Testis (tissue), 3 donors: ENCODE data around the gene ENAH. TPM values are rescaled to one million over a fixed set of nuclear protein-coding genes. Genes with fewer than 3 reads are reported as not detected.
"Not testable (repeated sequence)": the region's sequence is repeated elsewhere in the genome, so short reads cannot be mapped to it uniquely, and the experiment has no call there.

Source experiments
- DNase-seq: peaks from one replicate; pipeline ENCODE4 v3.0.0-alpha.2; 2019
- H3K27ac ChIP-seq, 2 donors: fragments of 200-600 bp; sonication (generic); one replicate each; pipeline ENCODE4 v1.5.1; 2019
- H3K27me3 ChIP-seq: fragments of 200-600 bp; sonication (generic); one replicate; pipeline ENCODE4 v1.5.1; 2019
- H3K36me3 ChIP-seq: fragments of 200-600 bp; sonication (generic); one replicate; pipeline ENCODE4 v1.5.1; 2017; ENCODE audit warnings: low read depth; ENCODE audit errors: missing control alignments
- H3K4me1 ChIP-seq: fragments of 200-600 bp; sonication (generic); one replicate; pipeline ENCODE4 v1.5.1; 2019
- H3K4me3 ChIP-seq, 2 donors: fragments of 200-600 bp; sonication (generic); one replicate each; pipeline ENCODE4 v1.5.1; 2017 to 2019
- H3K9me3 ChIP-seq: fragments of 200-600 bp; sonication (generic); one replicate; pipeline ENCODE4 v1.5.1; 2017
- POLR2A ChIP-seq: fragments of 450-650 bp; IDR thresholded peaks from one replicate; pipeline ENCODE4 v1.6.1; 2017; ENCODE audit warnings: antibody characterized with exemption, mild to moderate bottlenecking, moderate library complexity
- WGBS, 2 donors: methylation state at CpG; one replicate each; pipeline ENCODE4 v1.1.5; 2018; 5-methylcytosine and 5-hydroxymethylcytosine counted together
- intact Hi-C: fragments of 100-400 bp; cut with DNase I; formaldehyde crosslinking; loops from one replicate; pipeline ENCODE4 v1.15.1; 2023; ENCODE audit warnings: low total_unique reads
- polyA plus RNA-seq: library from polyadenylated mRNA; stranded (reverse); fragments of 350-450 nt; fragmentation: Illumina TruSeq; extraction: RNeasy Lipid Tissue Mini Kit (QIAGEN cat#74804); gene quantifications from one replicate; pipeline ENCODE4 v1.2.3, GENCODE V29; 2014; ENCODE audit warnings: low read depth, low replicate concordance; ENCODE audit not compliant: insufficient read depth
- total RNA-seq, 2 donors: library from RNA; depleted of rRNA; stranded (reverse); fragments of >200 nt; gene quantifications; one replicate each; pipeline ENCODE4 v1.2.3, GENCODE V29; 2016
- TF ChIP-seq, protein P1 (sequence below), 3 experiments: fragments of 450-650 bp in 2 of 3; fragments of 200-600 bp in 1 of 3; sonication (generic) in 1 of 3; IDR thresholded peaks; one replicate each; pipeline ENCODE4 v1.5.1; 2016 to 2019; ENCODE audit warnings: antibody characterized with exemption in 3 of 3, mild to moderate bottlenecking in 2 of 3, moderate library complexity in 1 of 3

ENAH gene
- total and polyA plus RNA-seq, 3 donors from 2014 or later, result 84.3 to 132 (median 122) TPM

DNA sequence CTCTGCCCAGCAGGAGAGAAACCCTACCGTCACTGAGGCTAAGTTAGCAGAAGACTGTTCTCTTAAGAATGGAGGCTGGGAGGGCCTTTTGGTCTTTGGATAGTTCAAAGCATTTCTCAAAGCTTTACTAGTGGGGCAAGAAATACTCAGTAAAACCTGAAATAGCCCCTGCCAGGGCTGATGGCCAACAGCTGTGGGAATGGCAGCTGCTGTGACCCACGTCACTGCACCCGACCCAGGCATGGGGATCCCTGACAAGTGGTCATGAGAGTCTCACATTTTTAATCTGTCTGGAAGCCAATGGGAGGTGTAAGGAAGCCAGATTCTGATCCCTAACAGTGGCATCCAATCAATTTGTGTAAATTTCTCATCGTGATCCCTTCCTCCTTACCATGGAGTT is 44.5 kb upstream of the ENAH start:
- Histone ChIP-seq H3K4me1 (peaks cover 16% of the 10 kb centered on the region), H3K9me3 (no peaks in the 10 kb centered on the region), H3K4me3 (no peak overlapping the region), H3K27ac (no peak overlapping the region), H3K36me3 (no peaks in the 10 kb centered on the region), H3K27me3 (no peaks in the 10 kb centered on the region)
- WGBS, 2 donors, result 38 to 77% methylated on average over 4 of the region's 4 CpGs
- intact Hi-C loops, result no loop called here
- TF ChIP-seq, protein P1, sequence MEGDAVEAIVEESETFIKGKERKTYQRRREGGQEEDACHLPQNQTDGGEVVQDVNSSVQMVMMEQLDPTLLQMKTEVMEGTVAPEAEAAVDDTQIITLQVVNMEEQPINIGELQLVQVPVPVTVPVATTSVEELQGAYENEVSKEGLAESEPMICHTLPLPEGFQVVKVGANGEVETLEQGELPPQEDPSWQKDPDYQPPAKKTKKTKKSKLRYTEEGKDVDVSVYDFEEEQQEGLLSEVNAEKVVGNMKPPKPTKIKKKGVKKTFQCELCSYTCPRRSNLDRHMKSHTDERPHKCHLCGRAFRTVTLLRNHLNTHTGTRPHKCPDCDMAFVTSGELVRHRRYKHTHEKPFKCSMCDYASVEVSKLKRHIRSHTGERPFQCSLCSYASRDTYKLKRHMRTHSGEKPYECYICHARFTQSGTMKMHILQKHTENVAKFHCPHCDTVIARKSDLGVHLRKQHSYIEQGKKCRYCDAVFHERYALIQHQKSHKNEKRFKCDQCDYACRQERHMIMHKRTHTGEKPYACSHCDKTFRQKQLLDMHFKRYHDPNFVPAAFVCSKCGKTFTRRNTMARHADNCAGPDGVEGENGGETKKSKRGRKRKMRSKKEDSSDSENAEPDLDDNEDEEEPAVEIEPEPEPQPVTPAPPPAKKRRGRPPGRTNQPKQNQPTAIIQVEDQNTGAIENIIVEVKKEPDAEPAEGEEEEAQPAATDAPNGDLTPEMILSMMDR (IDR thresholded peaks at IDR 0.05), result no peak
- TF ChIP-seq POLR2A, result no peak
- DNase-seq, result no peak

DNA sequence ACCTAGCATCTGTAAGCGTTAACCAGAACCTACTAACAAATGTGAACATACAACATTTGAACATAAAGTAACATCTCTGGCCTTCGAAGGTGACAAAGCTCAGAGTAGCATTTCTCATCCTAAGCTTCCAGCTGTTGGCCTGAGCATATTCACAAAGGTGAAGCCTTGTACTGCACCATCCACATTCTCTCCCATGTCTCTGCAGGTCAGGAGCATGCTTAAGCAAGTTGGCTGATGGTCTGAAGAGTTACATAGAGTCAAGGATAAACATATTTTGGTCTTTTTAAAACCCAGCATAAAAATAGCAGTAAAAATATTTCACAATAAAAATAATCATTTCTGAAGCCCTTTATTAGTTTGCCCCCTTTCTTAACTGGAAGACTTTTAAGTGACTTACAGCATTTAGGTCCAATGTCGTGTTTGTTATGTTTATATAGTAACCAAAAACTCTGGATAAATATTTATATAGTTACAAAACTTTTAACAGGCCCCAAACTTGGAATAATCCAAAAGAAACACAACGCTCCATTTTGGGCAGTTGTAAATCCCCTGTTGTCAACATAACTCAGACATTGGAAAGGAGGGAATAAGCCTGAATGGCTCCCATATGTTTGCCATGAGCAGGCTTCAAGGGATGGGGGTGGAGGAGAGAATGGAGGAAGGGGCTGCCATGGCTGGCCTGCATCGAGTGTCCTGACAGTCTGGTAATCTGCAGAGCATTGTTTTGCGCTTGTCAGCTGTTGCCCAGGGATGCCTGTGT is 42.8 kb upstream of the ENAH start:
- Histone ChIP-seq H3K9me3 (no peaks in the 10 kb centered on the region), H3K4me3 (no peak overlapping the region), H3K36me3 (no peaks in the 10 kb centered on the region), H3K27me3 (no peaks in the 10 kb centered on the region), H3K4me1 (peaks cover 19% of the 10 kb centered on the region), H3K27ac (no peak overlapping the region)
- intact Hi-C loops, result no loop called here
- 64 to 66% methylated on average over 6 of the region's 6 CpGs for WGBS, 2 donors
- no peak for DNase-seq
- TF ChIP-seq, protein P1 (IDR thresholded peaks at IDR 0.05), result no peak
- TF ChIP-seq POLR2A, result no peak

DNA sequence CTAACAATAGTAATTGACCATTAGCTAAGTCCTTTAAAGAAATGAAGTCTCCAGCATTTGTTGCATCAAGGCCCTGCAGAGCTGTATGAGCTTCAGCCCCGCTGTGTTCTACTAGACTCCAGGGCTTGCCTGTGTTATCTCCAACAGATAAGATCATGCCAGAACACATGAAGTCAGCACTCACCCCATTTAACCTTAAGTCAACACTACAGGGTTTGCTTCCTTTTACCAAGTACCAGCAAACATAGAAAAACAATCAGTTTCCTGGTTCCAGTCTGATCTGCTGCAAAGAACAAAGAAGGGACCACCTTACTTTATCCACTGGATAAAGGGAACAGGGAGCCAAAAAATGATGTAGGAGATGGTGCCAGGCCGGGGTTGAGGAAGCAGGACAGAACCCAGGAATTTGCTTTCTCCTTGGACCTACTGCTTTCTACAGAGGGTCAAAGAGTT is 41.3 kb upstream of the ENAH start:
- DNase-seq, result peak; percentile 26
- WGBS, 2 donors, result 31 to 33% methylated on average over 2 of the region's 2 CpGs
- Histone ChIP-seq H3K4me3 (no peak overlapping the region), H3K36me3 (no peaks in the 10 kb centered on the region), H3K27me3 (no peaks in the 10 kb centered on the region), H3K27ac (peak overlapping the region in 1 of 2 donors; percentile 22), H3K4me1 (peaks cover 15% of the 10 kb centered on the region), H3K9me3 (no peaks in the 10 kb centered on the region)
- TF ChIP-seq POLR2A, result no peak
- TF ChIP-seq, protein P1 (IDR thresholded peaks at IDR 0.05), result no peak
- intact Hi-C loops, result no loop called here

DNA sequence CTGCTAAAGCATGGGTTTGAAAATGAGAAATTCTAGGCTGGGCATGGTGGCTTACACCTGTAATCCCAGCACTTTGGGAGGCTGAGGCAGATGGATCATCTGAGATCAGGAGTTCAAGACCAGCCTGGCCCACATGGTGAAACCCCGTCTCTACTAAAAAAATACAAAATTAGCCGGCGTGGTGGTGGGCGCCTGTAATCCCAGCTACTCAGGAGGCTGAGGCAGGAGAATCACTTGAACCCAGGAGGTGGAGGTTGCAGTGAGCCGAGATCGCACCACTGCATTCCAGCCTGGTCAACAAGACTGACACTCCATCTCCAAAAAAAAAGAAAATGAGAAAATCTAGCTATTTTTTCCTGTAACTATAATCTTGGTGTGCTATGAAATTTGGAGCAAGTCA is 40.8 kb upstream of the ENAH start:
- 87 to 94% methylated on average over 6 of the region's 6 CpGs for WGBS, 2 donors
- intact Hi-C loops, result not testable (repeated sequence)

DNA sequence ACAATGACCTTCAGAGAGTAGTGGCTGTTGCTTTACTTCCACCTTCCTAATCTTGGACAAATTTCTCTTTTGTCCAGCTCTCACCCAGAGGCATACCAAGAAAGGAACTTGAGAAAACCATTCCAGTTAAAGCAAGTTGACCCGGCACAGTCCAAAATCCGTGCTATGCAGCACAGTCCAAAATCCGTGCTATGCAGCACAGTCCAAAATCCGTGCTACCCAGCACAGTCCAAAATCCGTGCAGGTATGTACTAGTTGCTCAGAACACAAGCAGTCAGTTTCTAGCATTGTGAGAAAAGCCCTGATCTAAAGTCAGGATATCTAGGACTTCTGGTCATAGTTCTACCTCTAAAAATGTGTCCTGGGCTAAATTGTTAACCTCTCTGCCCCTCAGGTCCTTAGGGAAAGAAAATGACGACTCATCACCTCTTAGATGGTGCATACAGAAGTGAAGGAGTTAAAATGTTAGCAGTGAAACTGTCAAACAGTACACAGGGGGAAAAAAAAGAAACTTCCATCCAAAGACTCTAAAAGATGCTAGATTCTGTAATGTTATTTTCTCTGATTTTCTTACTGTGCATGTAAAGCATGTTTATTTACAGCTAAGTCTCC is 40.3 kb upstream of the ENAH start:
- TF ChIP-seq POLR2A, result no peak
- TF ChIP-seq, protein P1 (IDR thresholded peaks at IDR 0.05), result no peak
- H3K27me3 ChIP-seq, result no peaks in the 10 kb centered on the region
- 56 to 70% methylated on average over 6 of the region's 6 CpGs for WGBS, 2 donors
- no peak overlapping the region for H3K27ac ChIP-seq
- no peak overlapping the region for H3K4me3 ChIP-seq
- intact Hi-C loops, result no loop called here
- H3K9me3 ChIP-seq, result no peaks in the 10 kb centered on the region
- no peak for DNase-seq
- H3K4me1 ChIP-seq, result peaks cover 15% of the 10 kb centered on the region
- H3K36me3 ChIP-seq, result no peaks in the 10 kb centered on the region

More for the DNA sequence above, 40.8 kb upstream of the ENAH start:
- H3K36me3 ChIP-seq, H3K27me3 ChIP-seq, H3K9me3 ChIP-seq, H3K4me3 ChIP-seq, DNase-seq: not testable (repeated sequence)
- peak overlapping the region in 1 of 2 donors; percentile 22 for H3K27ac ChIP-seq
- H3K4me1 ChIP-seq, result peaks cover 15% of the 10 kb centered on the region
